Activated CD8-positive, alpha-beta memory T cell treated with anti-CD3 and anti-CD28 coated beads for 36 hours (primary cell): ENCODE data around the gene GCK. TPM values are rescaled to one million over a fixed set of nuclear protein-coding genes. Genes with fewer than 3 reads are reported as not detected.

ENCODE experiments used
- CTCF ChIA-PET: fragments of 350-600 bp; sonication (Branson Sonifier 250); formaldehyde crosslinking; loops from one replicate; lab custom pipeline; 2021; ENCODE audit warnings: antibody characterized with exemption; lab: Charles Lee
- POLR2A ChIA-PET: fragments of 350-600 bp; sonication (Branson Sonifier 250); formaldehyde crosslinking; loops from one replicate; lab custom pipeline; 2021; ENCODE audit warnings: antibody characterized with exemption; lab: Charles Lee
- total RNA-seq, 2 experiments: library from RNA; stranded (reverse); gene quantifications; one replicate each; pipeline ENCODE4 v1.2.3, GENCODE V29; 2021

GCK gene
- total RNA-seq, 2 experiments from 2014 or later, result 1.4 to 1.8 TPM

DNA sequence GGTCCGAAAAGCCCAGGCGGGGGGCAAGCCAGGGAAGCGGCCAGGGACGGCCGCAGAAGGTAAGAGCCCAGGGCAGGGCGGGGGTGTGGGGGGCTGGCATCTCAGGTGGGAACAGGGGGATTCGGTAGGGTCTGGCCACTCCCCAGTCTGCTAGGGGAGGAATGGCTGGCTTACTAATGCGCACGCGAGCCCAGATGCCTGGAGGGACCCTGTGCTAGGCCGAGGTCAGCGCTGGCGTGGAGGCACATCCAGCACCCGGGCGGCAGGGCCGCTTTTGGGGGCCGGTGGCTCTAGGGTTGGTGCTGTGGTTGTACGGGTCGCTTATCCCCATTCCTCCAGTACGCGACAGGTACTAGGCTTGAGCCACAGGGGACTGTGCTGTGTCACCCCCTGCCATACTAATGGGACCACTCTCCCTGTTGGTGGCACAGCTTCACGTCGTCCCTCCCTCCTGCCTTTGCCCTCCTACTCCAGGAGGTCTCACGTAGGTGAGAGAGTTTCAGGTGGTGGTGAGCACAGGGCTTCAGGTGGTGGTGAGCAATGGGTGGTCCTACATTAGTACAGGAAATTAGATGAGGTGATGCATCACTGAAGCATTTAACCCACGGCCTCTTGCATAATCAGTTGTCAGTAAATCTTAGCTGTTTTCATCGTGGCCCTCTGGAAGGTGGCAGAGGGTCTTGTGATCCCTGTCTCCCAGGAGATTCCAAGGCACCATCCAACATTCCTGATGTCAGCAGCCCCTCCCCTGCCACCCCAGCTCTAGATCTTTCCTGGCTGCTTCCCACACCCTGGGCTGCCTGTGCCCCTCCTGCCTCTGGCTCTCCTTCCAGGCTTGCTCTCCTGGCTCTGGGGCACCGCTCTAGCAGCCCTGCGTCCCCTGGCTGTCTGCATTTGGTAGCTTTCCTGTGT, 84.1 kb downstream of the GCK start:
- ChIA-PET POLR2A (interaction anchor here (0.7 to 1.6 kb wide), 3 partner anchors 13 to 20 kb away, joined by 3 to 4 read pairs (median 3); no protein-coding TSS in a partner anchor), CTCF (interaction anchor here (1.0 kb wide), 1 partner anchor 18 kb away, joined by 3 read pairs; the partner anchor contains the start of gene POLD2)

DNA sequence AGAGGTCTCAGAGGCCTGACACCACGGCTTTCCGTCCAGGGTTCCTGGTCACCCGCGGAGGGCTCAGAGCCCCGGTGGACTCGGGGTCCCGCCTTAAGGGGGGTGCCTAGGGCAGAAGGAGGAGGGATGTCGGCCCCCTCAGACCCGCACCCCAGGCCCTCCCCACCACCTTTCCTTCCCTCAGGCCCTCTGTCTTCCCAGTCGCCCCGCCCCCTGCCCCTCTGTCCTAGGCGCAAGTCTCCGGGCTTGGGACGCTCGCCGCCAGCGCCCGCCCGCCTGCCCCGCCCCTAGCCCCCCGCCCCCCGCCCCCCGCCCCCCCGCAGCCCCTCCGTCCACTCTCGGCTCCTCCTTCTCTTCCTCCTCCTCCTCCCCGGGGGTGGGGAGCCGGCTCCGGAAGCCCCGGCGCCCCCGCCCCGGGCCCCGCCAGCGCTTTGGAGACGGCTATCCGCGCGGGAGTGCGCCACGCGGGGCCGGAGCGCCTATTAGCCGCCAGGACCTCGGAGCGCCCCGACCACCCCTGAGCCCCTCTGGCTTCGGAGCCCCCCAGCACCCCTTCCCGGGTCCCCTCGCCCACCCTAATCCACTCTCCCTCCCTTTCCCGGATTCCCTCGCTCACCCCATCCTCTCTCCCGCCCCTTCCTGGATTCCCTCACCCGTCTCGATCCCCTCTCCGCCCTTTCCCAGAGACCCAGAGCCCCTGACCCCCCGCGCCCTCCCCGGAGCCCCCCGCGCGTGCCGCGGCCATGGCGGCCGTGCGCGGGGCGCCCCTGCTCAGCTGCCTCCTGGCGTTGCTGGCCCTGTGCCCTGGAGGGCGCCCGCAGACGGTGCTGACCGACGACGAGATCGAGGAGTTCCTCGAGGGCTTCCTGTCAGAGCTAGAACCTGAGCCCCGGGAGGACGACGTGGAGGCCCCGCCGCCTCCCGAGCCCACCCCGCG, 85.0 kb downstream of the GCK start, which contains the start of gene AEBP1:
Gene AEBP1 (plus strand): TSS at position 423 of the 937 bp plus-strand sequence. CDS start 321 bp downstream, at position 744.
- CTCF ChIA-PET, result no interaction called here
- POLR2A ChIA-PET, result interaction anchor here (0.7 to 1.6 kb wide), 2 partner anchors 18 to 21 kb away, joined by 3 to 4 read pairs; no protein-coding TSS in a partner anchor

DNA sequence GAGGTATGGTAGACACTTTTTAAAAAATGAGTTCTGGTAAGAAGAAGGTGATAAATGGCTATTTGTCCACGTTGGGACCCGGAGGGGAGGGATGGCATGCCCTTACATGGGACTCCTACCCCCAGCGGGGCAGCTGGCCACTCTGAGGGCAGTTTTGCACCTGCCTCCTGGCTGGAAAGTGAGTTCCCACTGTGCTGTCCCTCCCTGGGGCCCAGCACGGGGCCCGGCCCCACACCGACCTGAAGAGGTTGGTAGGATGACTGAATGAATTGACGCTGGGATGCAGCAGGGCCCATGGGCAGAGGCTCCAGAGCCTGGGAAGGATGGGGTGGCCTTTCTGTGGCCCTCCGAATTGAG, 85.7 kb downstream of the GCK start:
- POLR2A ChIA-PET, result no interaction called here
- CTCF ChIA-PET, result no interaction called here

DNA sequence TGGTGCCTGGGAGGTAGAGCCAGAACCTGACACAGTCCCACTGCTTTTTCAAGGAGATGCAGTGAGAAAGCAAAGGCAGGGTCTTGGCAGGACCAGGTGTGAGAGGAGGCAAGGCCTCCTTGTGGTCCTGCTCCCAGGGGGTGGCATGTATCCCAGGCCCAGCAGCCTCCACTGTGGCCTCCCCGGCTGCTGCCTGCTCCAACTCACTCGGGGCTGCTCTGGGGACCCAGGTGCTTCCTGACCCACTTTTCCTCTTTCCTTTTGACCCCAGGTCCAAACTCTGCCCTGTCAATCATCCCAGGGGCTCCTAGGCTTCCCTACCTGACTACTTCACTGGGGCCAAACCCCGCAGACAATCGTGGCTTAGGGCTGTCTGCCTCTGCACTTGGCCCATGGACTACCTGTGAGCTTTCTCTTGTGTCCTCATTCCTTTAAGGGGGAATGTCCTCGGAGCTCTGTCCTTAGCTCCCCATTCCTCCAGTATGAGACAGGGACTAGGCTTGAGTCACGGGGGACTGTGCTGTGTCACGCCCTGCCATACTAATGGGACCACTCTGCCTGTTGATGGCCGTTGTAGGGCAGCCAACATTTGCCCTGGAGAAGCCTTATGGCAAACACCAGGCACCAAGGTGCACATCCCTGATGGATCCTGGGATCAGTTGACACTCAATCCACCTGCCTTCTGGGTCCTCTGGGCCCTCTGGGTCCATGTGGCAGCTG, 86.2 kb downstream of the GCK start:
- ChIA-PET CTCF (no interaction called here), POLR2A (no interaction called here)

DNA sequence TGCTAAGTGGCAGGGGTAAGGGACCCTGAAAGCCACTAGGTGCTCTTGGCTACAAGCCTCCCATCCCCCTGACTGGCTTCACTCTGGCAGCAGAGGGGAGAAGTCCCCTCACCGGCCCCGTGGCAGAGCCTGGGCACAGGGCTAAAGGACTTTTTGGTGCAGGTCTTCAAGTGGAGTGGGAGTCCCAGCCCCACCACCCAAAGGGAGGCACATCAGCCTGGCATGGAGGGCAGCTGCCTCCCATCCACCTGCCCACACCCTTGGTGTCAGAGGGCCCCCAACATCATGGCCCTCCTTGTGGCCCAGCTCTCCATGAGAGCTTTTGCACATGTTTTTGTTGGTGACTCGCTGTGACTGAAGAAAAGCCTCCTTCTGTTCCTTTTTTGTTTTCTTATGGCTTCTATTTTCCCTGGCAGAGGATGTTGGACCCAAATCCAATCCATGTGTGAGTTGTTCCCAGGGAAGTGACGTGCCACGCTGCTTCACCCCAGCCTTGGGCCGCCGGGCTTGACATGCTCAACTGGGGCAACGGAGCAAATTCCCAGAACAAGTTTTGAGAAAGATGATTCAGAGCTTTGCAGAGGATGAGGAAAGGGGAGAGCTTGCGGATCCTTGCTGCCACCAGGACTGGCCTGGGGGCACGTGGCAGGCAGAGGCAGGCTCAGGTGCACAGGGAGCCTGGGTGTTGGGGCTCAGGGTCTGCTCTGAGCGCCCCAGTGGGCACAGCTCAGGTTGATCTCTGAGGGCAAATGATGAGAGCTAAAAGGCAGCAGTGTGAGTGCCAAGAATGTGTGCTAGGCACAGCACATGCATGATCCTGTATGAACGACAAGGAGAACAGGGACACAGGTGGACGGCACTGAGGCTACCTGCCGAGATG, 87.0 kb downstream of the GCK start:
- ChIA-PET CTCF (no interaction called here), POLR2A (no interaction called here)

DNA sequence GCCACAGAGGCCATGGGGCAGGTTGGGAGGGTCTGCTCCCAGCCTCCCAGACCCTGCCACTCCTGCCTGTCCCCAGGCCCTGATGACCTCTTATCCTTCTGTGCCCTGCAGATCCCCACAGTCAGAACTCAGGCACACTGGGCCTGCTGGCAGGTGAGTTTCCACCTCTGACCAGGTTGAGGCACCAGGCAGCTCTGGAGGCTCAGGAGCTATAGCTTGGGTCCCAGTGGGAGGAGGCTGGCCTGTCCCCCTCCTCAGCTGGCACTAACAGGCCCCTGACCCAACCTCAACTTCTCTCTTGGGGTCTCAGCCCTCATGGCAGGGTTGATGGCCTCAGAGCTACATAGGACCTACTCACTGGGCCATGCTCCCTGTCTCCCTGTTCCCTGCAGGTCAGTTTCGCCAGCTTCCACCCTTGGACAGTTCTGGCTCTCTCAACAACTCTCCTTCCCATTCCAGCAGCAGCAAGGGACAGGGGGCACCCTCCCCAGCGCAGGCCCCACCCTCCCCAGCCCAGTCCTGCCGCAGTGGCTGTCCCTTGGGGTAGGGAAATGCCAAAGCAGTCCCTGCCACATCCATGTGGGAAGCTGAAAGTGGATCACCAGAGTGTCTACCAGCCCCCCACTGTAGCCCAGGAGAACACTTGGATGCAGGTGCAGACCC, 87.8 kb downstream of the GCK start:
- ChIA-PET POLR2A (no interaction called here), CTCF (no interaction called here)

DNA sequence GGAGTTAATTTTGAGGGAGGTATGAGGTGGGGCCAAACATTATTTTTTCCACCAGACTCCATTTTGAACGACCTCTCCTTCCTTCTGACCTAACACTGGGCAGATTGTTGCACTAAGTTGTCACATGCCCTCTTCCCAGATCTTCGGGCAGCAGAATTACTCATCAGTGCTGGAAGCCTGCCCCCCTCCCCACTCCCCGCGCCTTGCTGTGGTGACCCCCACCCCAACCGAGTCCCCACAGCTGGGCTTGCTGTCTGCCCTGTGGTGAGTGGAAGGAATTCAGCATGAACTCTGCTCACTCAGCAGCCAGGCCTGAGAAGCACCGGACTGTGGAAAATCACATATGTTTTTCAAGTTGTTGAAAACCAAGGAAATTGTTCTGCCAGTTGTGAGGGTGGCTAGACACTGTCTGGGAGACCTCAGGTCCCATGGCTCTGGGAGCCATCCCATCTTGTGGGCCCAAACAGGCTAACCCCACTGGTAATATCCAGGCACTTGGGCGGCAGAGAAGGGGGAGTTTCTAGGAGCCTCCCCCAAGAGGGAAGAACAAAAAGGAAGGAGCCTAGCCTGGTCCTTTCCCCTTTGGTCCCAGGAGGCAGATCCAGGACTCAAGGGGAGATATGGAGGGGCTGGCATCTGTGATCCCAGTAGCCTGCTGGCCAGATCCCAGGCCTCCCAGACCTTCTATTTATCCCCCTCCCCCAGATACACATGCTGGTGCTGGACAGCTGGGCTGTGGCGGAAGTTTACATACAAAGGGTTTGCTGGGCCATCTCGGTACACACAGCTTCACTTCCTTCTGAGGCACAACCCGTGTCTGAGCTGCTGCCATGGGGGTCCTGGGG, 88.6 kb downstream of the GCK start:
- POLR2A ChIA-PET, result no interaction called here
- CTCF ChIA-PET, result no interaction called here

DNA sequence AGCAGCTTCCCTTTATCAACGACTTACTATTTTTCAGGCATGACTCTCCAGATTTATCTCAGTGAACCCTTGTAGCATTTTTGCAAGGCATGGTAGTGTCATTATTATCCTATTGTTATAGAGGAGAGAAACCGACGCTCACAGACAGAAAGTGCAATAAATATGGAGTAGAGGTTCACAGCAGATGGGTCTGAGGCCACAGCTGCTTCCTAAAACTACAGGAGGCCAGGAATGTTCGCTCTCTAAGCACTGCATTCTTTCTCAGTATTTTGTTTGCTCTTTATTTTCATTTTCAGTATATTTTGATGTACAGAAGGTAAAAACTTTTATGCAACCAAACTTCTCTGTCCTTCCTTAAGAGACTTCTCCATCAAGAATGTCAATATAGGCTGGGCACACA, 89.6 kb downstream of the GCK start:
- POLR2A ChIA-PET, result no interaction called here
- CTCF ChIA-PET, result no interaction called here

DNA sequence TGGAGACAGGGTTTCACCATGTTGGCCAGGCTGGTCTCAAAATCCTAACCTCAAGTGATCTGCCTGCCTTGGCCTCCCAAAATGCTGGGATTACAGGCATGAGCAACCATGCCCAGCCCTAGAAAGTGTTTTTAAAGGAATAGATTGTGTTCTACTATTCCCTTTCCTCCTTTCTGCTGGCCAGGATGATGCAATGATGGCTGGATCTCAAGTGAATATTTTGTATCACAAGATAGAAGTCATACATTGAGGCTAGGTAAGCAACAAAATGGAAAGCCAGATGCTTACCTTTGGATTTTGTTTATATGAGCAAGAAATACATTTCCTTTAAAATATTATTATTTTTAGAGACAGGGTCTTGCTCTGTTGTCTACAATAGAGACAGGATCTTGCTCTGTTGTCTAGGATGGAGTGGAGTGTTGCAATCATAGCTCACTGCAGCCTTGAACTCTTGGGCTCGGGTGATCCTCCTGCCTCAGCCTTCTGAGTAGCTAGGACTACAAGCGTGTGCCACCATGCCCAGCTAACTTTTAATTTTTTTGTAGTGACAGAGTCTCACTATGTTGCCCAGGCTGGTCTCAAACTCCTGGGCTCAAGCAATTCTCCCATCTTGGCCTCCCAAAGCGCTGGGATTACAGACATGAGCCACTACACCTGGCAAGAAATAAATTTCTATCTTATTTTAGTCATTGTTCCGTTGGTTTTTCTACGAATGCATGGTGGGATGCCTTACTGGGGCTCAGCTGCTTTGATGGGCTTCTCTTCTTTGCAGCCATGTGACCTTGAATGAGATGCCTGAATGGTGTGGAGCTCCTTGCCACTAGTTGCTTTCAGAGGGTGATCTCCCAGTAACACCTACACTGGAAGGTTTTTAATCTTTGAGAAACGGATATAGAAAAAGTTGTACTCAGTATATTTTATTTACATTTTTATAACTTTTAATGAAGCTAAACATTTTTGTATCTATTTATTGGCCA, 90.9 kb downstream of the GCK start:
- CTCF ChIA-PET, result interaction anchor here (0.6 to 0.9 kb wide), 3 partner anchors 17 to 553 kb away, joined by 3 read pairs; no protein-coding TSS in a partner anchor
- POLR2A ChIA-PET, result no interaction called here

DNA sequence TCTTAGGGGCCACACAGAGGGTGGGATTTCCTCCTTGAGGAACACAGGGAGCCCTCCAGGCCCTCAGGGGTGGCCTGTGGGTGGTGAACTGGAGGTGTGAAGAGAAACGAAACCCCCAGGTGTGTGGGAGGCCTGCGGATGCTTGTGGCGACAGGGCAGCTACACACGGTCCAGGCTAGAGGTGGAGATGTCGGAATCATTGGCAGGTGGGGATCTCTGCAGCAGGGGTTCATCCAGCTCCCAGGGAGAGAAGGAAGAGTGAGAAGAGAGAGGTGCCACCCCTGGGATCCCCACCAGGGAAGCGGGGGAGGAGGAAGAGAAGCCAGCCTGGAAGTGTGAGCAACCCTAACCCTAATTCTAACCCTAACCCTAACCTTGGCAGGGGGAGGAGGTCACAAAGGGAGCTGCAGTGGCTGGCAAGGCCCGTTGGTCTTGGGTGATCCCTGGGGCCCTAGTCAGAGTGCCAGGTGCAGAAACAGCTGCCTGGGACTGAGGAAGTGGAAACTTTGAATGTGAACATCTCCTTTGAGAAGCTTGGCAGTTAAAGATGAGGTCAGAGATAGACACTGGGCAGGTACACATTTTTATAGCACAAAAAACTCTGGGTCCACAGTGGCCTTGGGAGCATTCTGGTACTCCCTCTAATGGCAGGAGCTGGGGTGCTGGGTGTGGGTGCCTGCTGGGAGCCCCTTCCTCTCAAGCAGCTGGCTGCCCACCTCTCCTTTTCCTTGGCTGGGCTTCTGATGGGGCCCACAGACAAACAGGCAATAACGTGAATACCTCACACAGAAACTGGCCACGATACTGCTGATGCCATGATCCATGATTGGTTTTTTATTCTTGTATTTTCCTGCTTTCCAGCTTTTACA, 91.9 kb downstream of the GCK start:
- POLR2A ChIA-PET, result interaction anchor here (0.5 kb wide), 1 partner anchor 16 kb away, joined by 6 read pairs; no protein-coding TSS in a partner anchor
- CTCF ChIA-PET, result interaction anchor here (0.6 to 0.8 kb wide), 2 partner anchors 365 to 554 kb away, joined by 3 read pairs; no protein-coding TSS in a partner anchor

DNA sequence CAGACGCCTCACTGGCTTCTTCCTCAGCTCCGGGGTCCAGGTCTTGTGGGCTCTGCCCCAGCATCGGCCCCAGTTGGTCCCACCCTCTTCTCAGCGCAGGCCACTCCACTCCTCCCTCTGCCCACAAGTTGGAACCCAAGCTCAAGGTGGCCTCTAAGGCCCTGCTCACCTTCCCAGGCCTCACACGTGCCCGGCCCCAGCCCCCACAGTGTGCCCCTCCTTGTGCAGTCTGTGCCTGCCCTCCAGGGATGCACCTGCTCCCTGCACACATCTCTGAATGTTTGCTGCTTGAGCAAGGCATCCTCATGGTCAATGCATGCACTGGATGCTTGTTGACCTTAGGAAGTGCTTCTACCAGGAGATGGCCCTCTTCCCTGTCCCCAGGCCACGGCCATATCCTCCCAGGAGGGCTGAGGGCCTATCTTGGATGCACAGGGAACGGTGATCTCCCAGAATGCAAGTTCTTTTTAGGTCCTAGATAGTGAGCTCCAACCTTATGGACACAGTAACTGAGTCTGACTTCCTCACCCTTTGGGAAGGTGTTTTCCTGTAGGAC, 92.8 kb downstream of the GCK start:
- CTCF ChIA-PET, result no interaction called here
- POLR2A ChIA-PET, result no interaction called here

DNA sequence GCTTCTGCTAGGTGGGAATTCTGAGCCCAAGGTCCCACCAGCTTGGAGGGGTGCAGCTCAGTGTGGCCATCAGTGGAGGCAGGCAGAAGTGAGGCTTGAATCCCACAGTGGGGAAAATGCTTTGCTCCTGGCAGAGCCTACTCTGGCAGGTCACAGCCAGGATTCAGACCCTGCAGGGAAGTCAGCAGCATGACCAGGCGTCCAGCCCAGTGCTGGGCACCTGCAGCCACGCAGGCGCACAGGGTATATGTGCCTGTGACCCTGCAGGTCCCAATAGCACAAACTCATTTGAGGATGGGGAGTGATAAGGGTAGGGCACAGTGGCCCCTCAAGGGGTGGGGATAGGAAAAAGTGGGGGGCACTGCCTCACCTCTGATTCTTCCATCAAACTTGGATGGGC, 93.5 kb downstream of the GCK start:
- POLR2A ChIA-PET, result no interaction called here

DNA sequence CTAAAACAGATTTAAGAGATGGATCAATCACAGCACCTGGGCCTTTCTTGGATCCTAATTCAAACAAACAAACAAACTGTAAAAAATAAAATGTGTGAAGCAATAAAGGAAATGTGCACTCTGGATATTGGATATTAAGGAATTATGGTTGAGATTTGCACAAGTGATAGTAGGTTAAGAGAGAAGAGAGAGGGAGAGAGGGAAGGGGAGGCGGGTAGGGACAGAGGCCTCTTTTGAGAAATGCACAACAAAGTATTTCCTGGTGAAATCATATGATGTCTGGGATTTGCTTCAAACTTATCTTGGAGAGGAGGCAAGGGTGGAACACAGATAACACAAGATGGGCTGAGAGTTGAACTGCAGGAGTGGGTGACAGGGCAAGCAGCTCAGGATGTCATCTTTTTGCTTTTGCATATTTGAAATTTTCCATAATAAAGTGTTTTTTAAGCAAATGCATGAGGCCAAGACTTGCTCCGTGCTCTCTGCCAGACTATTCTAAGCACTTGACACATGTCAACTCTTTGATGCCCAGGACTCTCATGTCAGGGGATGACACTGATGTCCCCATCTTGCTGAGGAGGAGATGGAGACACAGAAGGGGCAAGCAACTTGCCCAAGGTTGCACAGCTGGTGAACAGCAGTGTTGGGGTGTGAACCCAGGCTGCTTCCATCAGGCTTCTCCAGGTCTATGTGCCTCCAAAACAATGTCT, 94.2 kb downstream of the GCK start:
- CTCF ChIA-PET, result no interaction called here
- POLR2A ChIA-PET, result no interaction called here

More for the DNA sequence above, 93.5 kb downstream of the GCK start:
- CTCF ChIA-PET, result no interaction called here

DNA sequence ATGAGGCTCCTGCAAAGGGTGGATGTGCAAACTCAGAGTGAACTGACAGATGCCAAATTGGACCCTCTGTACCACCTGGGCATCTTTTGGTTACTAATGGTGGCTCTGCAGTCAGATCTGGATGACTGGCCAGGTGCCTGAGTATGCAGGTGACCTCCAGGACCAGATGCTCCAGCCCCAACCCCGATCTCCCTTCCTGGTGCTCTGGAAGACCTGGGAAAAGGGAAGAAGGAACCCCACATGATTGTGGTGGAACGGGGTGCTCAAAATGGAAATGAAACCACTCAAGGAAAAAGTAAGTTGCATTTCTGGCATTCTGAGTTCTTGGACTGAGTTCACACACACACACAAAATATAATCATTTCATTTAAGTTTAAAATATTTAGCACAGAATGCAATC, 94.9 kb downstream of the GCK start:
- ChIA-PET CTCF (no interaction called here), POLR2A (no interaction called here)
